Measurements from ENCODE around the gene GAST. TPM values are rescaled to one million over a fixed set of nuclear protein-coding genes. Genes with fewer than 3 reads are reported as not detected.

The GAST gene
- total and polyA plus RNA-seq, 5 experiments from 2014 or later = not detected

DNA sequence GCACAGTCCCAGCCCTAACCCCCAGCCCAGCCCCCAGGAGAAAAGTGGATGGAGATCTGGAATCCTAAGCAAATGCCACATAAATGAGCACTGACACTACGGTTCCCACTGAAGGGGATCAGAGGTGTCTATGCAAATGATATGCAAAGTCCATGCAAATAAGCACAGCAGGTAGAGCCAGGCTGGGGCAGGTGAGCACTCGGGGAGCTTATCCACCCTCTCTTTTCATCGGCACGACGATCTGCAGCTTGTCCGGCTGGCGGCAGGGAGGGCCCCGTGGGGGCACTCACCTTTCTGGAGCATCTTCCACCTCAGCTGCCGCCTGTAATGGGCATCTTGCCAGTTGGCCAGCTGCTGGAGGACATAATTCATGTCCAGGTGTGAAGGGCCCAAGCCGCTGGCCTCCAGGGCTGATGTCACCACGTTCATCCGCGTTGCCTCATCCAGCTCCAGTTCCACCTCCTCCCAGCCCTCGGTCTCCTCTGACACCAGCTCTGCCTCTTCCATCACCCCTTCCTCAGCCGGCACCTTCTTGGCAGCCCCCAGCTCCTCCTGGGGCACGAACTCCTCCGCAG is 12.4 kb downstream of the GAST start:
- ATAC-seq (no peak), DNase-seq (no peak)
- H3K36me3 Mint-ChIP-seq = no peaks in the 10 kb centered on the region
- no peak overlapping the region for H3K4me3 Mint-ChIP-seq
- peak overlapping the region in 1 of 10 donors; percentile 60 for H3K27ac Mint-ChIP-seq
- H3K27me3 Mint-ChIP-seq = peaks cover 4 to 42% (median 21%) of the 10 kb centered on the region in 5 donors
- H3K4me1 Mint-ChIP-seq = no peaks in the 10 kb centered on the region
- POLR2A ChIA-PET = no interaction called here
- H3K9me3 Mint-ChIP-seq = no peaks in the 10 kb centered on the region

DNA sequence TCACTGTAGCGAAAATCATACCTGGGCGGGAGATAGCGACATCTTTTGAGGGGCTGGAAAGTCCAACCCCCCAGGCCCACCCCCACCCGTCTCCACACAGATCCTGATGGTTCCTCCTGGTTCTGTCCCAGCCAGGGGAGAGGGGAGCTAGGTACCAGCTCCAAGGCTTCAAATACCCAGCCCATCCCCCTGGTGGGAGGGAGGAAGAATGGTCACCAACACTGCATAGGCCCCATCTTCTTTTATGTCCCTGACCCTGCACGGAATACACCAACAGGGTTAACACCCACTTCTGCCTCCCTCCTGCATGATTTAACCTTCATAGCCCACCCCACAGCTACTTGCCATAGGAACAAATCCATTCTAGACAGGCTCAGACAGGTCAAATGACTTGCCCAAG is 13.0 kb downstream of the GAST start:
- POLR2A ChIA-PET = interaction anchor here (0.6 kb wide), 1 partner anchor 87 kb away, joined by 4 read pairs; no protein-coding TSS in a partner anchor
- no peak for DNase-seq
- ATAC-seq = no peak
- Mint-ChIP-seq H3K36me3 (no peaks in the 10 kb centered on the region), H3K9me3 (no peaks in the 10 kb centered on the region), H3K4me1 (no peaks in the 10 kb centered on the region), H3K27ac (peak overlapping the region in 1 of 10 donors; percentile 60), H3K27me3 (peaks cover 4 to 42% (median 21%) of the 10 kb centered on the region in 5 donors), H3K4me3 (no peak overlapping the region)

DNA sequence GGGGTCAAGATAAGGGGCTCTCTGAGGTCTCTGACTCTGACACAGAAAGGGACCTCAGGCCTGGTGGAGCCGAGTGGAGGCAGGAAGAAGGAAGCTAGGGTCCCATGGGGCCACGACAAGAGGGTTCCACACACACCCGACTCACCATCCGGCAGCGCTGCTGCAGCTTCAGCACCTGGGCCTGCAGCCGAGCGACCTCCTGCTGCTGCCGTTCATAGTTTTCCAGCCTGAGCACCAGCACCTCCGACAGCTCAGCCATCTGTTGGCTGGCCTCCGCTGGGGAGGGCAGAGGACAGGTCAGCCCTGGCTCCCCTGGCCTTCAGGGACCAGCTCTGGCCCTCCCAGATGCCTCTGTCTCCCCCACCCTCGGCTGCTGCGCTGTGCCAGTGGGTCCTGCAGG is 15.9 kb downstream of the GAST start:
- H3K9me3 Mint-ChIP-seq = no peaks in the 10 kb centered on the region
- peaks cover 4 to 52% (median 36%) of the 10 kb centered on the region in 5 donors for H3K27me3 Mint-ChIP-seq
- no peak for DNase-seq
- no peak overlapping the region for H3K4me3 Mint-ChIP-seq
- no peak for ATAC-seq
- no peaks in the 10 kb centered on the region for H3K36me3 Mint-ChIP-seq
- POLR2A ChIA-PET = interaction anchor here (1.0 kb wide), 1 partner anchor 71 kb away, joined by 3 read pairs; no protein-coding TSS in a partner anchor
- peaks cover 0 to 2% (median 0%) of the 10 kb centered on the region in 4 donors for H3K4me1 Mint-ChIP-seq
- H3K27ac Mint-ChIP-seq = no peak overlapping the region

- Mint-ChIP-seq H3K4me1 (peaks cover 0 to 10% (median 5%) of the 10 kb centered on the region in 4 donors), H3K27me3 (peaks cover 8 to 61% (median 33%) of the 10 kb centered on the region in 5 donors), H3K9me3 (no peaks in the 10 kb centered on the region), H3K36me3 (no peaks in the 10 kb centered on the region), H3K27ac (no peak overlapping the region), H3K4me3 (no peak overlapping the region)
- POLR2A ChIA-PET = no interaction called here
- DNase-seq (no peak), ATAC-seq (no peak)
These were observed 18.3 kb downstream of the GAST start for GRCh38 chr17:41730479-41730878.

GRCh38 chr17:41731836-41732235 is 19.7 kb downstream of the GAST start:
- Mint-ChIP-seq H3K4me1 (peaks cover 0 to 13% (median 6%) of the 10 kb centered on the region in 4 donors), H3K36me3 (no peaks in the 10 kb centered on the region), H3K4me3 (no peak overlapping the region), H3K27me3 (peaks cover 11 to 71% (median 41%) of the 10 kb centered on the region in 5 donors), H3K27ac (peak overlapping the region in 1 of 10 donors; percentile 53), H3K9me3 (no peaks in the 10 kb centered on the region)
- no peak for DNase-seq
- ATAC-seq = no peak
- POLR2A ChIA-PET = interaction anchor here (0.6 kb wide), 1 partner anchor 162 kb away, joined by 6 read pairs; no protein-coding TSS in a partner anchor

DNA sequence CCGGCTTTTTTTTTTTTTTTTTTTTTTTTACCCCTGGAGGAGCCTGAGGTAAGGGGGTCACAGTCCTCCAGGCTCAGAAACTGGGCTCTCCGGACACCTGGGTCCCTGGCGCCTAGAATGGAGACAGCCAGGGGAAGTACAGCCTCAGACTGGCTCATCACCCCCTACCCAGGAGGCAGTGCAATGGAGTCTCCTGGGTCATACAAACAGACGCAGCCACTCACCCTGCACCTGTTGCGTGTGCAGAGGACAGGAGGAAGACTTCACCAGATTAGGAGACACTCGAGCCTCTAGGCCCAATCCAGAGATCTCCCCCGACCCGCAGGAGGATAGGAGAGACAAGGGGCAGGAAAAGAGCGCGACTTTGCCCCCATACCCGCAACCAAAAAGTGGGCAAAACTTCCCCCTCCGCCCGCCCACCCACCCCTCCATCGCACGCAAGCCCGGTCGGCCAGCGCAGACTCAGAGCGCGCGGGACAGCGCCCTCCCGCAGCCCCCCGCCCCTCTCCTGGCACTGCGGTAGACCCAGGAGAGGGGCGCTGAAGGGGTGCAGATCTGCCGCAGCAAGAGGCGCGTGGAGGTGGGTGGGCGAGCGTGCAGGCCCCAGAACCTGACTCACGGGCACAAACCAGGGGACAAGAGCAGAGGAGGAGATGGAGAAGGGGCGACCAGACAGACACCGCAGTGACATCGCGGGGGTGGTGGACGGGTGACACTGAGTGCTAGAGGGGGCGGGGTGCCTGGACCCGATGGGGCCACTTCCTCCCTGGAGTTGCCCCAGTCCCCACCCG is 21.4 kb downstream of the GAST start:
- DNase-seq (no peak), ATAC-seq (no peak)
- H3K4me1 Mint-ChIP-seq = peaks cover 2 to 13% (median 8%) of the 10 kb centered on the region in 4 donors
- peaks cover 13 to 68% (median 52%) of the 10 kb centered on the region in 5 donors for H3K27me3 Mint-ChIP-seq
- POLR2A ChIA-PET = interaction anchor here (0.6 kb wide), 1 partner anchor 34 kb away, joined by 5 read pairs; no protein-coding TSS in a partner anchor
- no peaks in the 10 kb centered on the region for H3K9me3 Mint-ChIP-seq
- H3K27ac Mint-ChIP-seq = peak overlapping the region in 2 of 10 donors; percentile 66 to 73
- H3K36me3 Mint-ChIP-seq = no peaks in the 10 kb centered on the region
- H3K4me3 Mint-ChIP-seq = peak overlapping the region in 7 of 10 donors; percentile 34 to 74 (median 44)

DNA sequence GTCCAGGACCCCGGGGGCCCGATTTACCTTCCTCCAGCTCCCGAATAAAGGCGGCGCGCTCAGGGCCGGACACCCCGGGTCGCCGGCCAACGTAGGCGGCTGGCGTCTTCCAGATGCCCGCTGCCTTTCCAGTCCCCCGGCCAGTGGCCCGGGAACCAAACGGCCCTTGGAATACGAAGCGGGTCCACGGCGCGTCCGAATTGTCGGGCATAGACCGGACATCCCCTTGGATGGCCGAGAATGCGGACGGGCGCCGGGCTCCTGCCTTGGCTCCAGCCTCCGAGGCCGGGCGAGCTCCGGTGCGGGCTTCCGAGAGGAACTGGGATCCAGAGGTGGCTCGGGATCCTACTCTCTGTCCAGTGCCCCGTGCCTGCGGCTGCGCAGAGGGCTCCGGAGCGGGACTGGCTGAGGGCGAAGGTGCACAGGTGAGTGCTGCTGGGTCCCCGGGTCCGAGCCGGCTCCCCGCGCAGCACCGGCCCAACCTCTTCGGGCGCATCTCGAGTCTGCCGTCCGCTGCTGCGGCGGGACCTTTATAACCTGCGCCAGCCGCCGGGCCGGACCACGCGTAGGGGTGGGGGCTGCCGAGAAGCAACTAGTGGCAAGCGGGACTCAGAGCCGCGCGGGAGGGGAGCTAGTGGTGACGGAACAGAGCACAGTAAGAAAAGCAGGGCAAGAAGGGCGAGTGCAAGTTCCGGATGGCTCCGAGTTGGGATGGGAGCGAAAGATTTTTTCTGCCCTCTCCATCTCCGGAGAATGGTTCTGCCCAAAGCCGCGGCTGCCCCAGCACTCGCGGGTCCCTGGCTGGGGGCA is 22.2 kb downstream of the GAST start, which contains the start of gene HAP1:
Gene HAP1 (minus strand): TSS at position 505 of the 810 bp plus-strand sequence. CDS start 9 bp downstream, at position 496.
- no peaks in the 10 kb centered on the region for H3K9me3 Mint-ChIP-seq
- H3K27me3 Mint-ChIP-seq = peaks cover 13 to 68% (median 52%) of the 10 kb centered on the region in 5 donors
- H3K4me1 Mint-ChIP-seq = peaks cover 2 to 13% (median 8%) of the 10 kb centered on the region in 4 donors
- POLR2A ChIA-PET = no interaction called here
- no peaks in the 10 kb centered on the region for H3K36me3 Mint-ChIP-seq
- ATAC-seq (peak in 1 of 2 donors; percentile 15), DNase-seq (no peak)
- peak within 1 kb of the TSS in 9 of 10 donors; percentile 20 to 74 (median 50) for H3K4me3 Mint-ChIP-seq
- peak within 1 kb of the TSS in 2 of 10 donors; percentile 66 to 73 for H3K27ac Mint-ChIP-seq

DNA sequence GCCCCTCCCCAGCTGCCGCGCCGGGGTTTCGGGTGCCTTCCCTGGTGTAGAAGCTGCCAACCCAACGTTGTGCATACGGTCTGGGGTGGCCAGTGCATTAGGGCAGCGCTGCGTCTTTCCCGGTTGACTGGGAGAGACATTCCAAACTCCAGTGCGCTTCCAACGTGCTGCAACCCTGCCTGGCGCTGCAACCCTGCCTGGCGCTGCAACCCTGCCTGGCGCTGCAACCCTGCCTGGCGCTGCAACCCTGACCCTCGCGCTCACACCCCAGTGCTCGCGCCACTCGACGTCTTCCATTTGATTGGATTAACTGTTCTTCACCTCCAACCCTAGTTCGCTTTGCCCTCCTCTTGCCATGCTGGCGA is 22.8 kb downstream of the GAST start:
- Mint-ChIP-seq H3K4me3 (peak overlapping the region in 9 of 10 donors; percentile 11 to 57 (median 43)), H3K36me3 (no peaks in the 10 kb centered on the region), H3K27ac (no peak overlapping the region), H3K9me3 (no peaks in the 10 kb centered on the region), H3K27me3 (peaks cover 13 to 68% (median 52%) of the 10 kb centered on the region in 5 donors), H3K4me1 (peaks cover 2 to 13% (median 8%) of the 10 kb centered on the region in 4 donors)
- no peak for ATAC-seq
- POLR2A ChIA-PET = no interaction called here
- DNase-seq = no peak

GRCh38 chr17:41735744-41736143 is 23.6 kb downstream of the GAST start:
- H3K36me3 Mint-ChIP-seq = no peaks in the 10 kb centered on the region
- H3K4me3 Mint-ChIP-seq = no peak overlapping the region
- H3K9me3 Mint-ChIP-seq = no peaks in the 10 kb centered on the region
- H3K4me1 Mint-ChIP-seq = peaks cover 2 to 13% (median 8%) of the 10 kb centered on the region in 4 donors
- ATAC-seq = no peak
- POLR2A ChIA-PET = interaction anchor here (0.7 kb wide), 1 partner anchor 45 kb away, joined by 3 read pairs; no protein-coding TSS in a partner anchor
- no peak for DNase-seq
- peaks cover 13 to 68% (median 48%) of the 10 kb centered on the region in 5 donors for H3K27me3 Mint-ChIP-seq
- peak overlapping the region in 1 of 10 donors; percentile 59 for H3K27ac Mint-ChIP-seq

- peaks cover 9 to 57% (median 39%) of the 10 kb centered on the region in 5 donors for H3K27me3 Mint-ChIP-seq
- peak overlapping the region in 2 of 10 donors; percentile 40 to 79 for H3K27ac Mint-ChIP-seq
- H3K4me1 Mint-ChIP-seq = peaks cover 2 to 13% (median 8%) of the 10 kb centered on the region in 4 donors
- POLR2A ChIA-PET = interaction anchor here (0.7 to 0.9 kb wide), 2 partner anchors 64 to 74 kb away, joined by 3 to 4 read pairs; no protein-coding TSS in a partner anchor
- H3K9me3 Mint-ChIP-seq = no peaks in the 10 kb centered on the region
- DNase-seq = no peak
- ATAC-seq = no peak
- H3K36me3 Mint-ChIP-seq = no peaks in the 10 kb centered on the region
- no peak overlapping the region for H3K4me3 Mint-ChIP-seq
These were observed 25.0 kb downstream of the GAST start for GRCh38 chr17:41736983-41737679.

DNA sequence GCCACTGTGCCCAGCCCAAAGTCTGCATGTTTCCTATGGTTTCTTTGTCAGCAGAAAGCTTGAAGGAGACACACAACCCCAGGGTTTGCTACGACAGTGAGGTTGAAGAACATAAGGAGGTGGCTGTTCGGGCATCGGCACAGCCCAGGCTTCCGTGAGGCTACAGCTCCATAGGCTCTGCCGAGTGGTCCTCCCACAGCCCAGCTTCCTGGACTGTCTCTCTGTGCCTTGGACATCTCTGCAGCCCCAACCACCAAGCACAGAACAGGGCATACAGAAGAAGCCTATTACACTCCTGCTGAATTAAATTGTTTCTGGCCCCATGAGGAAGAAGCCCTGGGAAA is 25.5 kb downstream of the GAST start:
- Mint-ChIP-seq H3K27ac (peak overlapping the region in 2 of 10 donors; percentile 21 to 79), H3K4me3 (no peak overlapping the region)

More for the DNA sequence above, 25.5 kb downstream of the GAST start:
- DNase-seq = peak in 1 of 10 donors; percentile 5
- Mint-ChIP-seq H3K4me1 (peaks cover 2 to 12% (median 8%) of the 10 kb centered on the region in 4 donors), H3K9me3 (no peaks in the 10 kb centered on the region), H3K27me3 (peaks cover 9 to 52% (median 33%) of the 10 kb centered on the region in 5 donors), H3K36me3 (no peaks in the 10 kb centered on the region)
- POLR2A ChIA-PET = interaction anchor here (0.7 to 0.9 kb wide), 2 partner anchors 64 to 73 kb away, joined by 3 to 4 read pairs; no protein-coding TSS in a partner anchor
- ATAC-seq = peak; percentile 18 to 20

All from naive thymus-derived CD8-positive, alpha-beta T cell (primary cell).